ENCODE data around the gene SEC24C.
"Not testable (repeated sequence)": the region's sequence is repeated elsewhere in the genome, so short reads cannot be mapped to it uniquely, and the experiment has no call there.

Gene SEC24C

DNA sequence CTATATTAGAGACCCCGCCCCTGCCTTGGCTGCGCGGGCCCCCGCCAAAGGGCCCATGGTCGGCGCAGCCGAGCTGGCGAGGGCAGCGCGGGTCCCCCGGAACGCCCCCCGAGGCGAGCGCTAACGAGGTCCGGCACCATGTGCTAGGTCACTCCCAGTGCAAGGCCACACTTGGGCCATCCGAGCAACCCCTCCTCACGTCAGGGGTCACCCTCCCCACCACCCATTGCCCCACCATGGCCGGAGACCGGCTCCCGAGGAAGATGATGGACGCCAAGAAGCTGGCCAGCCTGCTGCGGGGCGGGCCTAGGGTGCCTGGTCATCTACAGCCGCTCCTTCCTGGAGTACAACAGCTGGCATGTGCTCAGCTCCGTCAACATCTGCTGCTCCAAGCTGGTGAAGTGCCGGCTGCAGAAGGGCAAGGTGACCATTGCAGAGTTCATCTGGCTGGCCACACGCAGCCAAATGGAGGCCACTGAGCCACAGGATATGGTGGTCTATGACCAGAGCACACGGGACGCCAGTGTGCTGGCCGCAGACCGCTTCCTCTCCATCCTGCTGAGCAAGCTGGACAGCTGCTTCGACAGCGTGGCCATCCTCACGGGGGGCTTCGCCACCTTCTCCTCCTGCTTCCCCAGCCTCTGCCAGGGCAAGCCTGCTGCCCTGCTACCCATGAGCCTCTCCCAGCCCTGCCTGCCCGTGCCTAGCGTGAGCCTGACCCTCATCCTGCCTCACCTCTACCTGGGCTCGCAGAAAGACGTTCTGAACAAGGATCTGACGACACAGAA lies 12.4 kb upstream of the SEC24C start:
- peak in 1 of 10 donors; percentile 79 for DNase-seq
- intact Hi-C loops (cut with DNase I): no loop called here

- DNase-seq: no peak
- intact Hi-C loops (cut with DNase I): no loop called here
Observed at GRCh38 chr10:73732426-73732825, 11.7 kb upstream of the SEC24C start.

DNA sequence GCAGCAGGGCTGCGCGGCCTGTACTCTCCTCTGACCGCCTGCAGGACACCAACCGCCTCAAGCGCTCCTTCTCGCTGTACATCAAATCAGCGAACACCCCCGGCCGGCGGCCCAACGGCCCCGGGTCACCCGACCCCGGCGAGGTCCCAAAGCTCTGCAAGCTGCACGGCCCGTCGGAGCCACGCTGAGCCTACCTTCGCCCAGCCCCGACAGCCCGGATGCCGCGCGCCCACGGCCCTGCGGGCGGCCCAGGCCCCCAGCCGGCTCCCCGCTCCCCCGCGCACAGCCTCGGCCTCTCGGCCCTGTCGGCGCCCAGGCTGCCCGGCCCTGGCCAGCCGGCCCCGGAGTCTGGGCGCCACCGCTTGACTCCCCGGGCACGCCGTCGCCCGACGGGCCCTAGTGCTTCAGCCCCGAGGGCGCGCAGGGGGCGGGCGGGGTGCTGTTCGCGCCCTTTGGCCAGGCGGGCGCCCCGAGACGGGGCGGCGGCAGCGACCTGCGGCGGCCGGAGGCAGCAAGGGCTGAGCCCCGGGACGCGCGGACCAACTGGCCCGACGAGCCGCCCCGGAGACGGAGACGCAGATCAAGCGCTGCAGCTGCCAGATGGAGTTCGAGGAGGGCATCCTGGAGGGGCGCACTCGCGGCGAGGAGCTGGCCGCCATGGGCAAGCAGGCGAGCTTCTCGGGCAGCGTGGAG lies 11.1 kb upstream of the SEC24C start:
- intact Hi-C loops (cut with DNase I): no loop called here
- peak in 1 of 10 donors; percentile 84 for DNase-seq

DNA sequence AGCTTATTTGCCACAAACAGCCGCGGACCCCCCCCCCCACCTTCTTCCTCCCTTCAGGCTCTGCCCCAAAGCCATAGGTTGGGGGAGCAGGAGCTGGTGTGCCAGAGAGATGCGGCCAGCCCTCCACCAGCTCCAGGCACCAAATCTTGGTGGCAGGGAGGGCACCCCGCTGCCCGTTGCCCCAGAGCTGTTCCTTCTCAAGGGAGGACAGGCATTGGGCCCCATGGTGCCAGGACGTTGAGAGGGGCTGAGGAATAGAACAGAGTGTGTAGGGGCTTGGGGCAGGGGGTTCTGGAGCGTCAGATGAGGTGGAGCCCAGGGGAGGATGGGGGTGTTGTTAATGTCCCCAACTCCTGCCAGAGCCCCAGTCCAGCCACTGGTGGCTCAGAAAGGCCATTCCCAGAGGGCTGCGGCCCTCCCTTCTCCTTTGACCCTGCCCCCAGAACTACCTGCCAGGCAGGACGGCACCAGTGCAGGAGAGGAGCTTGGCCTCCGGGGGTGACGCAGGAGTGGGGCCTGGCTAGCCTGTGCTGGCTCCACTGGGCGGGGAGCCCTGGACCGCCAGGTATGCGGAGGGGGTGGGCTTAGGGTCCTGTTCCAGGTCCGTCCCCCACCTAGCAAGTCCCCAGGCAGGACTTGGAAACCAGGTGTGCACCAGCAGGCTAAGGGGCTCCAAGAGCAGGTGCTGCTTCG lies 10.0 kb upstream of the SEC24C start:
- intact Hi-C loops (cut with DNase I): no loop called here
- no peak for DNase-seq

DNA sequence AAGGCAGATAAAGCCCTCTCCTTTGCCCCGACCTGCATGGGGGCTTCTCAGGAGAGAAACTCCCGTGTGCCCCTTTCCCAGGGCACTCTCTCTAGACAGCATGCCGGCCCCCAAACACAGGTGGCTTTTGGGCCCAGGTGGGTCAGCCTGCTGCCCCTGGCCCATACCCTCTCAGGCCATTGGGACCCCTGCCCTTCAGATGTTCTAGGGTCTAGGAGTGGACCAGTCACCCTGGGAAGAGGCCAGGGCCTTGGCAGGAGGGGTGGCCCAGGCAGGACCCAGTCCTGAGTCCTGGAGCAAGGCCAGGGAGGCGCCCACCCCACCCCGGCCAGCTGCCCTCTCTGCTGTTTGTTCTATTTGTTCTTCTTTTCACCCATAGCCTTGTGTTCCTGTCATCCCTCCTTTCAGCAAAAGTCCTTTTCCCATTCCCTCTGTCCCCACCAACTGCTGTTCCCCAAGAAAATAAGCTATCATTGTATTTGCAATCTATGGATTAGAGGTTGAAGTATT lies 9.3 kb upstream of the SEC24C start:
- no peak for DNase-seq
- intact Hi-C loops (cut with DNase I): no loop called here

DNA sequence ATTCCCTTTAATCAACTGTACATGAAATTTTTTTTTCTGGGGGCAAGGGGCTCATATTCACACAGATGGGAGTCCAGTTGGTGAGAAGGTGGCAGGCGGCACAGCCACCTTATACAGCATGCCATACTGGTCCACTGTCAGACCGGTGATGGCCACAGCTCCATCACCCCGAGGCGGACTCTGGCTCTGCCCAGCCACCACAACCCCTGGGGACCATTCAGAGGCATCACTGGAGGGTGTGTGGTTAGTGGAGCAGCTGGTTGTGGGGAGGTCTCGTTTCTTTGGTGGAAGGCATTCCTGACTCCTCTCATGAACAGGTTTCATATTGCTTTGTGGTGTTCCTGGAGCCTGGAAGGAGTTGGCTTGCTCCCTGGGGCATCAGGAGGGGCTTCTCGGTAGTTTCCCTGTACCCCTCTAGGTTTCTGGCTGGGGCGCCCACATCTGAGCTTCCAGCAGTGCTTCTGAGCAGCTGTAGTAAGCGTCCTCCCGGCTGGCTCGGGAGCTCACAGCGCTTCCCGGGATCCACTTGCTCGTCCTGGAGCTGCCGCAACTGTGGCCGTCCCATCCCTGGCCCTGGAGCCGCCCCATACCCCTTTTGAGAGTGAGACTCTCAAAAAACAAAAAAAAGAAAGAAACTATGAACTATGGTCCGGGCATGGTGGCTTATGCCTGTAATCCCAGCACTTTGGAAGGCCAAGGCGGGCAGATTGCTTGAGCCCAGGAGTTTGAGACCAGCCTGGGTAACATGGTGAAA lies 3.5 kb upstream of the SEC24C start:
- DNase-seq; intact Hi-C loops (cut with DNase I): not testable (repeated sequence)

- intact Hi-C loops (cut with DNase I): no loop called here
Observed at GRCh38 chr10:73742454-73742734, 1.8 kb upstream of the SEC24C start.

DNA sequence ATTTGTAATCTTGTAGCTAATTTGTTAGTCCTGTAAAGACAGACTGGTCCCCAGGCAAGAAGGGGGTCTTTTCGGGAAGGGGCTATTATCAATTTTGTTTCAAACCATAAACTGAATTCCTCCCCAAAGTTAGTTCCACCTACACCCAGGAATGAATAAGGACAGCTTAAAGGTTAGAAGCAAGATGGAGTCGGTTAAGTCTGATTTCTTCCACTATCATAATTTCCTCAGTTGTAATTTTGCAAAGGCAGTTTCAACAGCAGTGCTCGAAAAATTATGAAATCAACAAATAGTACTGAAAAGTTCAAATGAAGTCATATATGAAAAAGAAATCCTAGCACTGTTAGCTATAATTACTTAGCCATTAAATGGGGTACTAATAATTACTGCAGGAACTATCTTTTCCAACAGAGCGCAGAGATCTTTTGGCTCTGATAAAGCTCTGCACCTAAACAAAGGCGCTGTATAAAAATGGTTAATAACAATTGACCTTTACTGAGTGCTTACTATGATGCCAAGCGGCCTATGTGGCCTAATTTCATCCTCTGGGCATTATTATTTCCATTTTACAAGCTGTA lies 756 bp upstream of the SEC24C start:
- intact Hi-C loops (cut with DNase I): no loop called here
- DNase-seq: no peak

More at GRCh38 chr10:73742454-73742734, 1.8 kb upstream of the SEC24C start:
- DNase-seq: no peak

GRCh38 chr10:73744664-73744975 lies 448 bp downstream of the SEC24C start:
- peak in 2 of 10 donors; percentile 6 to 26 for DNase-seq
- intact Hi-C loops (cut with DNase I): no loop called here

DNA sequence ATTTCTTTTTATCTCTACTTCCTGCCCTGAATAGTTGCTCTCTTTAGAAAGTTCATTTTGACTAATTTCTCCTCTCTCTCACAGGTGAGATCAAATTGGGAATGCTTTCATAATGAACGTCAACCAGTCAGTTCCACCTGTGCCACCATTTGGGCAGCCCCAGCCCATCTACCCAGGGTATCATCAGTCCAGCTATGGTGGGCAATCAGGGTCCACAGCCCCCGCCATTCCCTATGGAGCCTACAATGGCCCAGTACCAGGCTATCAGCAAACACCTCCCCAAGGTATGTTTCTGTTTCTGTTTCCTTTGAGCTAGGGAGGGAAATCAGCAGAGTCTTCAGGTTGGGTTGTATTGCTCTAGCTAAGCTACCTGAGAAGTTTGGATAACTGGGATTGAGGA lies 2.5 kb downstream of the SEC24C start:
- intact Hi-C loops (cut with DNase I): no loop called here
- DNase-seq: no peak

- intact Hi-C loops (cut with DNase I): no loop called here
- DNase-seq: no peak
Observed at GRCh38 chr10:73750819-73751218, 6.6 kb downstream of the SEC24C start.

DNA sequence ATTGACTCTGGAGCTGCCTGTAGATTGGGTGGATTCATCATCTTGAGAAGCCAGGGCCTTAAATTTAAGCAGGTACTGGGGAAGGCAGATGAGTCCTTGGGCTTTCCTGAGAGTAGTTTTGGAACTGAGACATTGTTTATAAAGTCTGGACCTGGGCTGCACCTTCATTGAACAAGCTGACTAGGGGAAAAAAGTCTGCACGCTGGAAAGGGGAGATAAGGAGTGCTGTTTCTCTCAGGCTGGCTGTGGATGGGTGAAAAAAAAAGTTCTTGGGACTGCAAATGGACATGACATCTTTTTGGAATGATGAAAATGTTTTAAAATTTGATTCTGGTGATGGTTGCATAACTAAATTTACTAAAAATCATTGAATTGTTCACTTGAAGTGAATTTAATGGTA lies 12.0 kb downstream of the SEC24C start:
- DNase-seq: no peak
- intact Hi-C loops (cut with DNase I): no loop called here

- DNase-seq: no peak
- intact Hi-C loops (cut with DNase I): no loop called here
Observed at GRCh38 chr10:73758704-73759511, 14.7 kb downstream of the SEC24C start.

DNA sequence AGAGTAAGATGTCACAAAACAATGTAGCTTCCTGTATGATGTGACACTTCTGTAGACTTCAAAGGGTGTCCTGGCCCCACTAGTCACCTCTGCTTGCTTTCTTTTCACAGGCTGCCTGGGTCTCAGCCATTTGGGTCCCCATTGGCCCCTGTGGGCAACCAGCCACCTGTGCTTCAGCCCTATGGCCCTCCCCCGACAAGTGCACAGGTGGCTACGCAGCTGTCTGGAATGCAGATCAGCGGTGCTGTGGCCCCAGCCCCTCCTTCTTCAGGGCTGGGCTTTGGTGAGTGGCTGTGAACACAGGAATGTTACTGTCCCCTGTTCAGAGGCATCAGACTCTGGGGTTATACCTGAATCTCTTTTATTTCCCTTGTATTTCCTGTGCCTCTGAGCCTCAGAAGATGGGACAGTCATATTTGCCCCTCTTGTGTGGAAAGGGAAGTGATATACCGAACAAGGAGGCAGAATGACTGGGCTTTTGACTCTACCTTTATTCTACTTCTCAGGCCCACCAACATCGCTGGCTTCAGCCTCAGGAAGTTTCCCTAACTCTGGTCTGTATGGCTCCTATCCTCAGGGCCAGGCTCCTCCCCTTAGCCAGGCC lies 15.4 kb downstream of the SEC24C start:
- intact Hi-C loops (cut with DNase I): no loop called here

DNA sequence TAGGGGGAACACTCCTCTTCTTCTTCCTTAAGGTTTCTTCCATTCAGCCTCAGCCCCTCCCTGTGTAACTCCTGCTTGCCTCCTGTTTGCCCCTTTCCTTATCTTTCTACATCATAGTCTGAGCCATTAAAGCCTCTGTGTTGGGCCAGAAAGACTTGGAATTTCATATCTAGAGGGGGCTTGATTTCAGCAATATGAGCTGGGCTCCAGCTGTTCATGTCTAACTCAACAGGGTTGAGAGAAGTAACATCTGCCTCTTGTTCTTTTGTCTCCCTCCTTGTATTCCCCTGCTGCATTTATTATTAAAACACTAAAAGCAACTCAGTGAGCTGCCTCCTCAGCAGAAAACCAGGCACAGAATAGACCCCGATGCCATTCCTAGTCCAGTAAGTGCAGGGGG lies 17.6 kb downstream of the SEC24C start:
- intact Hi-C loops (cut with DNase I): no loop called here
- no peak for DNase-seq

More for the DNA sequence above, 15.4 kb downstream of the SEC24C start:
- DNase-seq: no peak

DNA sequence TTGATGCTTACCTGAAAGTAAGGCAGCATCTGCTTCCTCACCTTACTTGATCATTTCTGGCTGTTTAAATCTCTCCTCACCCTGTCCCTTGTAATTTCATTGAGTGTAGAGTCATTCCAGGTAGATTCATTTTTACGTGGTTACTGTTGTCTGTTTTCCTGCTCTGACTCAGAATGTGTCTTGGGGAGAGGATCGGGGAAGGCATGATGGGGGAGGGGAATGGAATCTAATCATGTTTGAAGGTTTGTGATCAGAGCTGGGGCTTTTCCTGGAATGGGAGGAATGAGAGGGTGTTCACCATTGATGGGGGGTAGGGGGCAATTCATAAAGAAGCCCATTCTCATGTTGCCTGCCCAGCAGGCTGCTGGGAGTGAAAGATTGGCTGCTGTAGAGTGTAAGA lies 18.7 kb downstream of the SEC24C start:
- intact Hi-C loops (cut with DNase I): no loop called here
- DNase-seq: no peak

GRCh38 chr10:73763343-73763742 lies 19.2 kb downstream of the SEC24C start:
- intact Hi-C loops (cut with DNase I): no loop called here
- no peak for DNase-seq

GRCh38 chr10:73765066-73765465 lies 20.9 kb downstream of the SEC24C start:
- DNase-seq: no peak

DNA sequence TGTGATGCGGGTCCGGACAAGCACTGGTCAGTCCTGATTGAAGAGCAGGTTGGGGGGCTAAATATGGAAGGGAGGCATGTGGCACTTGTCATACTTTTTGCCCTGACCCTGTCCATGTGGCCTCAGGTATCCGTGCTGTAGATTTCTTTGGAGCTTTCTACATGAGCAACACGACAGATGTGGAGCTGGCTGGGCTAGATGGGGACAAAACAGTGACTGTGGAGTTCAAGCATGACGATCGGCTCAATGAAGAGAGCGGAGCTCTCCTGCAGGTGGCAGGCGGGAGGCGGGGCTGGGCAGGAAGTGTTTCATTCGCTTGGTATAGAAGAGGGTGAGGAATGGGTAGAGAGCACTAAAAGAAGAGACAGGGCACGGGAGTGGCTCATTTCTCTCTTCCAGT lies 24.7 kb downstream of the SEC24C start:
- peak in 1 of 10 donors; percentile 75 for DNase-seq
- intact Hi-C loops (cut with DNase I): no loop called here

More at GRCh38 chr10:73765066-73765465, 20.9 kb downstream of the SEC24C start:
- intact Hi-C loops (cut with DNase I): no loop called here
